SK-N-SH (cell line): ENCODE measurements around the gene KMT2C. TPM values are rescaled to one million over a fixed set of nuclear protein-coding genes. Genes with fewer than 3 reads are reported as not detected.
A peak's percentile ranks its signal among the peaks of the same experiment; 100 is the strongest.

Experiments
- CTCF ChIA-PET: fragments of 300-600, 350-600 bp; formaldehyde crosslinking; extraction: SDS; loops from one replicate; lab custom pipeline; 2021; lab: Yijun Ruan, JAX
- POLR2A ChIA-PET: fragments of 350-600 bp; sonication (Branson Sonifier 250); formaldehyde crosslinking; extraction: SDS; loops from one replicate; lab custom pipeline; 2020; ENCODE audit warnings: antibody characterized with exemption, inconsistent platforms; lab: Yijun Ruan, JAX
- DNase-seq: peaks from one replicate; pipeline ENCODE4 v3.0.0; 2012
- H2AFZ ChIP-seq: fragments of 200-600 bp; sonication (generic); 2 replicates; pipeline ENCODE4 v1.8.1; 2016; ENCODE audit warnings: antibody characterized with exemption, mild to moderate bottlenecking, low read depth
- H3F3A ChIP-seq: fragments of 200-600 bp; sonication (generic); replicated peaks from 2 replicates; pipeline ENCODE3; 2016; ENCODE audit warnings: antibody characterized with exemption, mild to moderate bottlenecking; ENCODE audit not compliant: insufficient read depth
- H3K27ac ChIP-seq, 2 experiments: fragments of 200-500 bp in 1 of 2; fragments of 200-600 bp in 1 of 2; sonication (Bioruptor generic) in 1 of 2; sonication (generic), shearing (Covaris generic) in 1 of 2; 2 replicates each; pipeline versions ENCODE4 v1.5.1 to v1.6.1; 2014 to 2016; ENCODE audit warnings: low read depth in 2 of 2, inconsistent platforms in 1 of 2, low read length in 1 of 2, mild to moderate bottlenecking in 1 of 2, mixed read lengths in 1 of 2
- H3K27me3 ChIP-seq: fragments of 200-600 bp; sonication (generic), shearing (Covaris generic); 2 replicates; pipeline ENCODE4 v1.6.1; 2016; ENCODE audit warnings: mixed run types; ENCODE audit not compliant: insufficient read depth
- H3K36me3 ChIP-seq, 2 experiments: fragments of 200-500 bp in 1 of 2; fragments of 200-600 bp in 1 of 2; sonication (Bioruptor generic) in 1 of 2; sonication (generic) in 1 of 2; replicated peaks in 1 of 2; 2 replicates each; pipeline versions ENCODE3 to v1.5.1; 2014 to 2016; ENCODE audit warnings: low read length in 1 of 2, mild to moderate bottlenecking in 1 of 2; ENCODE audit not compliant: insufficient read depth in 2 of 2, control insufficient read depth in 1 of 2
- H3K4me1 ChIP-seq, 2 experiments: fragments of 200-500 bp in 1 of 2; fragments of 200-600 bp in 1 of 2; sonication (Bioruptor generic) in 1 of 2; sonication (generic), shearing (Covaris generic) in 1 of 2; 2 replicates each; pipeline versions ENCODE4 v1.5.1 to v1.6.1; 2014 to 2016; ENCODE audit warnings: low read depth in 1 of 2, low read length in 1 of 2, mixed run types in 1 of 2; ENCODE audit not compliant: insufficient read depth in 2 of 2, control insufficient read depth in 1 of 2
- H3K4me2 ChIP-seq: fragments of 200-600 bp; sonication (generic), shearing (Covaris generic); 2 replicates; pipeline ENCODE4 v1.6.1; 2017; ENCODE audit warnings: mixed run types
- H3K4me3 ChIP-seq, 2 experiments: fragments of 200-500 bp in 1 of 2; fragments of 200-600 bp in 1 of 2; sonication (Bioruptor generic) in 1 of 2; sonication (generic), shearing (Covaris generic) in 1 of 2; 2 replicates each; pipeline versions ENCODE4 v1.5.1 to v1.8.1; 2014 to 2016; ENCODE audit warnings: low read depth in 2 of 2, inconsistent platforms in 1 of 2, low read length in 1 of 2, mild to moderate bottlenecking in 1 of 2, mixed read lengths in 1 of 2, moderate library complexity in 1 of 2
- H3K79me2 ChIP-seq: fragments of 200-600 bp; sonication (generic); 2 replicates; pipeline ENCODE4 v1.8.1; 2017; ENCODE audit warnings: mild to moderate bottlenecking; ENCODE audit not compliant: insufficient read depth
- H3K9ac ChIP-seq: fragments of 200-600 bp; sonication (generic); 2 replicates; pipeline ENCODE4 v1.6.1; 2017; ENCODE audit warnings: mixed run types
- H3K9me2 ChIP-seq: fragments of 200-600 bp; sonication (generic); 2 replicates; pipeline ENCODE4 v1.6.1; 2017; ENCODE audit warnings: mixed run types
- H3K9me3 ChIP-seq: fragments of 200-600 bp; sonication (generic); 2 replicates; pipeline ENCODE4 v1.6.1; 2017; ENCODE audit warnings: mixed run types, mild to moderate bottlenecking, moderate library complexity
- H4K20me1 ChIP-seq: fragments of 200-600 bp; sonication (generic); 2 replicates; pipeline ENCODE4 v1.6.1; 2017; ENCODE audit warnings: mild to moderate bottlenecking, mixed run types; ENCODE audit not compliant: insufficient read depth
- CHD2 ChIP-seq: fragments of 150-350 bp; IDR thresholded peaks from 2 replicates; pipeline ENCODE4 v1.6.1; 2018; ENCODE audit warnings: low read length; ENCODE audit not compliant: partially characterized antibody
- CTCF ChIP-seq: fragments of 200-600 bp; sonication (generic); IDR thresholded peaks from 2 replicates; pipeline ENCODE4 v1.6.1; 2017; ENCODE audit warnings: antibody characterized with exemption, mild to moderate bottlenecking, moderate library complexity
- FOXJ3 ChIP-seq: sonication (generic); formaldehyde crosslinking; IDR thresholded peaks from 2 replicates; pipeline ENCODE4 v1.5.1; 2020; ENCODE audit warnings: mild to moderate bottlenecking, missing genetic modification reagents
- FOXM1 ChIP-seq: IDR thresholded peaks from 2 replicates; pipeline ENCODE4 v1.4.0; 2012; ENCODE audit warnings: low read depth, mild to moderate bottlenecking
- JUND ChIP-seq: IDR thresholded peaks from 2 replicates; pipeline ENCODE4 v1.4.0; 2012
- MAX ChIP-seq: IDR thresholded peaks from 2 replicates; pipeline ENCODE4 v1.4.0; 2012; ENCODE audit warnings: low read depth
- MEF2A ChIP-seq: IDR thresholded peaks from 2 replicates; pipeline ENCODE4 v1.4.0; 2012; ENCODE audit warnings: low read depth, borderline replicate concordance
- NRF1 ChIP-seq: IDR thresholded peaks from 2 replicates; pipeline ENCODE4 v1.6.1; 2012; ENCODE audit warnings: low read depth, mild to moderate bottlenecking, low read length
- REST ChIP-seq: IDR thresholded peaks from 2 replicates; pipeline ENCODE4 v1.6.1; 2012; ENCODE audit warnings: mild to moderate bottlenecking, low read depth, low read length, moderate library complexity
- SIN3A ChIP-seq: IDR thresholded peaks from 2 replicates; pipeline ENCODE4 v1.6.1; 2012; ENCODE audit warnings: low read depth, mild to moderate bottlenecking, low read length, moderate library complexity, borderline replicate concordance
- TAF1 ChIP-seq: IDR thresholded peaks from 2 replicates; pipeline ENCODE4 v1.6.1; 2012; ENCODE audit warnings: low read depth, mild to moderate bottlenecking, low read length, moderate library complexity, borderline replicate concordance
- TEAD4 ChIP-seq: IDR thresholded peaks from 2 replicates; pipeline ENCODE4 v1.4.0; 2012; ENCODE audit warnings: mild to moderate bottlenecking, borderline replicate concordance; ENCODE audit not compliant: insufficient read depth
- USF1 ChIP-seq: IDR thresholded peaks from 2 replicates; pipeline ENCODE4 v1.4.0; 2012; ENCODE audit warnings: low read depth, borderline replicate concordance
- WGBS: methylation state at CpG from one replicate; pipeline ENCODE4 v1.1.6; 2017; ENCODE audit warnings: low lambda C conversion rate; 5-methylcytosine and 5-hydroxymethylcytosine counted together
- polyA plus RNA-seq, 3 experiments: library from polyadenylated mRNA; depleted of rRNA; stranded (reverse); fragments of >200 nt; gene quantifications; 2 replicates each; pipeline ENCODE4 v1.2.3, GENCODE V29; 2012

Gene KMT2C
- polyA plus RNA-seq, 1 of the 3 experiments (the other 2 are of a cell fraction) = 8.0 TPM

GRCh38 chr7:152178405-152179058 is 257.3 kb downstream of the KMT2C start:
- Histone ChIP-seq H3F3A (peaks cover 25% of the 10 kb centered on the region), H3K4me3 (no peak overlapping the region), H3K4me1 (peaks cover 0 to 18% of the 10 kb centered on the region in 2 experiments; a peak in 2 of 4 replicates), H3K27me3 (no peaks in the 10 kb centered on the region), H3K9me2 (no peaks in the 10 kb centered on the region), H3K9ac (no peak overlapping the region), H3K79me2 (no peaks in the 10 kb centered on the region), H3K4me2 (no peak overlapping the region), H4K20me1 (no peaks in the 10 kb centered on the region), H3K36me3 (peaks cover 77 to 83% of the 10 kb centered on the region in 2 experiments), H3K27ac (peak overlapping the region in 1 of 2 experiments; percentile 22; a peak in 1 of 4 replicates), H2AFZ (no peak overlapping the region), H3K9me3 (no peaks in the 10 kb centered on the region)
- ChIA-PET CTCF (interaction anchor here (0.8 kb wide), 1 partner anchor 33 kb away, joined by 3 read pairs; no protein-coding TSS in a partner anchor), POLR2A (no interaction called here)
- DNase-seq = no peak
- no peak for TF ChIP-seq USF1
- TF ChIP-seq NRF1 = no peak
- TF ChIP-seq TEAD4 = no peak
- TF ChIP-seq FOXJ3 (CRISPR knock-in tag) = no peak
- no peak for TF ChIP-seq MEF2A
- no peak for TF ChIP-seq CTCF
- no peak for TF ChIP-seq MAX
- no peak for TF ChIP-seq SIN3A
- no peak for TF ChIP-seq FOXM1
- no peak for TF ChIP-seq JUND
- no peak for TF ChIP-seq CHD2
- TF ChIP-seq REST = no peak
- no peak for TF ChIP-seq TAF1
- WGBS = 90% methylated on average over 3 of the region's 3 CpGs
